IMR-90 (cell line): ENCODE measurements around the gene SLC17A3. TPM values are rescaled to one million over a fixed set of nuclear protein-coding genes. Genes with fewer than 3 reads are reported as not detected.

Experiments used
- ATAC-seq: fragments of 200-7000 bp; cut with Tn5 transposase; 2 replicates; pipeline ENCODE4 v1.9.1; 2020; ENCODE audit warnings: low read depth, mild to moderate bottlenecking, moderate library complexity
- BruUV-seq: library from RNA; stranded (reverse); fragments of 400-500 nt; replicated peaks from 2 replicates; lab custom pipeline; 2021; lab: Mats Ljungman, UMichigan
- CTCF ChIA-PET: fragments of 300-600 bp; formaldehyde crosslinking; extraction: SDS; loops from one replicate; lab custom pipeline; 2021; ENCODE audit warnings: antibody characterized with exemption; lab: Yijun Ruan, JAX
- POLR2A ChIA-PET: fragments of 300-600 bp; sonication (Branson Sonifier 250); formaldehyde crosslinking; loops from one replicate; lab custom pipeline; 2022; ENCODE audit warnings: antibody characterized with exemption; ENCODE audit not compliant: unreplicated experiment; lab: Charles Lee
- DNase-seq: peaks from one replicate; pipeline ENCODE4 v3.0.0; 2013
- H2AFZ ChIP-seq: replicated peaks from 2 replicates; pipeline ENCODE3; 2013; ENCODE audit warnings: low read length, mild to moderate bottlenecking; ENCODE audit not compliant: poor library complexity
- H2AK5ac ChIP-seq: 2 replicates; pipeline ENCODE4 v1.6.1; 2013; ENCODE audit warnings: low read depth, low read length, inconsistent platforms
- H2AK9ac ChIP-seq: replicated peaks from 2 replicates; pipeline ENCODE3; 2013; ENCODE audit warnings: mild to moderate bottlenecking, low read depth, low read length, moderate library complexity; ENCODE audit not compliant: poor library complexity
- H2BK120ac ChIP-seq: 2 replicates; pipeline ENCODE4 v1.6.1; 2013; ENCODE audit warnings: low read depth, low read length, inconsistent platforms
- H2BK15ac ChIP-seq: 3 replicates; pipeline ENCODE4 v1.6.1; 2013; ENCODE audit warnings: low read depth, low read length, inconsistent platforms
- H2BK20ac ChIP-seq: 2 replicates; pipeline ENCODE4 v1.6.1; 2013; ENCODE audit warnings: low read depth, mild to moderate bottlenecking, inconsistent platforms, low read length, moderate library complexity
- H2BK5ac ChIP-seq: 2 replicates; pipeline ENCODE4 v1.6.1; 2013; ENCODE audit warnings: mild to moderate bottlenecking, low read depth, low read length, inconsistent platforms; ENCODE audit not compliant: poor library complexity, severe bottlenecking
- H3K14ac ChIP-seq: replicated peaks from 2 replicates; pipeline ENCODE4 v1.6.1; 2013; ENCODE audit warnings: low read depth, low read length, inconsistent platforms
- H3K18ac ChIP-seq: 2 replicates; pipeline ENCODE4 v1.6.1; 2013; ENCODE audit warnings: low read depth, low read length, control low read depth
- H3K23ac ChIP-seq: 2 replicates; pipeline ENCODE4 v1.6.1; 2013; ENCODE audit warnings: low read depth, low read length, inconsistent platforms
- H3K27ac ChIP-seq: 2 replicates; pipeline ENCODE4 v1.5.1; 2013; ENCODE audit warnings: mild to moderate bottlenecking, control low read depth, low read length; ENCODE audit not compliant: insufficient read depth
- H3K27me3 ChIP-seq: 2 replicates; pipeline ENCODE4 v1.6.1; 2013; ENCODE audit warnings: low read length; ENCODE audit not compliant: control insufficient read depth, insufficient read depth
- H3K36me3 ChIP-seq: 2 replicates; pipeline ENCODE4 v1.6.1; 2013; ENCODE audit warnings: low read length, mixed read lengths; ENCODE audit not compliant: control insufficient read depth, insufficient read depth
- H3K4ac ChIP-seq: 2 replicates; pipeline ENCODE4 v1.6.1; 2013; ENCODE audit warnings: low read depth, low read length, inconsistent platforms
- H3K4me1 ChIP-seq: 2 replicates; pipeline ENCODE4 v1.6.1; 2013; ENCODE audit warnings: low read length, mixed read lengths; ENCODE audit not compliant: control insufficient read depth, insufficient read depth
- H3K4me2 ChIP-seq: 2 replicates; pipeline ENCODE4 v1.6.1; 2013; ENCODE audit warnings: low read depth, mild to moderate bottlenecking, control low read depth, low read length, moderate library complexity
- H3K4me3 ChIP-seq: 2 replicates; pipeline ENCODE4 v1.5.1; 2013; ENCODE audit warnings: low read depth, mild to moderate bottlenecking, control low read depth, low read length, moderate library complexity; ENCODE audit not compliant: insufficient read depth
- H3K56ac ChIP-seq: 2 replicates; pipeline ENCODE4 v1.6.1; 2013; ENCODE audit warnings: low read length, inconsistent platforms; ENCODE audit not compliant: insufficient read depth; ENCODE audit errors: extremely low read depth
- H3K79me1 ChIP-seq, 2 experiments: 2 replicates each; pipeline ENCODE4 v1.6.1; 2013; ENCODE audit warnings: low read length in 2 of 2, inconsistent platforms in 1 of 2, low read depth in 1 of 2
- H3K9ac ChIP-seq: 2 replicates; pipeline ENCODE4 v1.6.1; 2013; ENCODE audit warnings: low read depth, low read length, control low read depth
- H3K9me1 ChIP-seq: 2 replicates; pipeline ENCODE4 v1.6.1; 2013; ENCODE audit warnings: low read length, inconsistent platforms; ENCODE audit not compliant: insufficient read depth
- H3K9me3 ChIP-seq: 2 replicates; pipeline ENCODE4 v1.6.1; 2013; ENCODE audit warnings: low read length; ENCODE audit not compliant: control insufficient read depth, insufficient read depth
- H4K20me1 ChIP-seq: 2 replicates; pipeline ENCODE4 v1.6.1; 2013; ENCODE audit warnings: low read length, inconsistent platforms; ENCODE audit not compliant: insufficient read depth
- H4K5ac ChIP-seq: 2 replicates; pipeline ENCODE4 v1.6.1; 2013; ENCODE audit warnings: mild to moderate bottlenecking, low read depth, low read length, control low read depth
- H4K8ac ChIP-seq, 2 experiments: 2 replicates each; pipeline ENCODE4 v1.6.1; 2013; ENCODE audit warnings: low read depth in 2 of 2, low read length in 2 of 2, control low read depth in 1 of 2, inconsistent platforms in 1 of 2
- H4K91ac ChIP-seq: 2 replicates; pipeline ENCODE4 v1.6.1; 2013; ENCODE audit warnings: low read depth, low read length, inconsistent platforms; ENCODE audit not compliant: insufficient read depth
- BHLHE40 ChIP-seq: fragments of 150-350 bp; IDR thresholded peaks from 2 replicates; pipeline ENCODE4 v1.6.1; 2016; ENCODE audit warnings: mild to moderate bottlenecking, low read depth, low read length
- CEBPB ChIP-seq: IDR thresholded peaks from 2 replicates; pipeline ENCODE4 v1.6.1; 2012; ENCODE audit warnings: low read depth, low read length, improper control_type of control experiment
- CHD1 ChIP-seq: IDR thresholded peaks from 2 replicates; pipeline ENCODE4 v1.6.1; 2012; ENCODE audit warnings: low read depth, low read length, improper control_type of control experiment
- FOS ChIP-seq: fragments of 150-350 bp; IDR thresholded peaks from 2 replicates; pipeline ENCODE4 v1.6.1; 2016; ENCODE audit warnings: low read depth, low read length
- MAFK ChIP-seq: IDR thresholded peaks from 2 replicates; pipeline ENCODE4 v1.6.1; 2012; ENCODE audit warnings: low read depth, low read length, improper control_type of control experiment
- MAZ ChIP-seq: IDR thresholded peaks from 2 replicates; pipeline ENCODE4 v1.6.1; 2012; ENCODE audit warnings: low read depth, mild to moderate bottlenecking, low read length, improper control_type of control experiment, moderate library complexity, borderline replicate concordance
- NFE2L2 ChIP-seq: fragments of 150-350 bp; IDR thresholded peaks from 2 replicates; pipeline ENCODE4 v1.6.1; 2016; ENCODE audit warnings: low read depth, mild to moderate bottlenecking, low read length
- POLR2A ChIP-seq: IDR thresholded peaks from 2 replicates; pipeline ENCODE4 v1.6.1; 2012; ENCODE audit warnings: mild to moderate bottlenecking, low read depth, low read length
- RAD21 ChIP-seq: IDR thresholded peaks from 2 replicates; pipeline ENCODE4 v1.6.1; 2012; ENCODE audit warnings: low read length, improper control_type of control experiment
- RCOR1 ChIP-seq: IDR thresholded peaks from 2 replicates; pipeline ENCODE4 v1.6.1; 2012; ENCODE audit warnings: mild to moderate bottlenecking, low read length, improper control_type of control experiment; ENCODE audit not compliant: insufficient replicate concordance
- RFX5 ChIP-seq: IDR thresholded peaks from 2 replicates; pipeline ENCODE4 v1.8.0; 2012; ENCODE audit warnings: low read depth, mild to moderate bottlenecking, low read length, moderate library complexity
- SMC3 ChIP-seq: fragments of 150-350 bp; IDR thresholded peaks from 2 replicates; pipeline ENCODE4 v1.6.1; 2016; ENCODE audit warnings: low read depth, mild to moderate bottlenecking, antibody characterized with exemption, low read length, moderate library complexity
- USF2 ChIP-seq: fragments of 150-350 bp; IDR thresholded peaks from 2 replicates; pipeline ENCODE4 v1.6.1; 2017; ENCODE audit warnings: mild to moderate bottlenecking, antibody characterized with exemption, low read length, low read depth
- dilution Hi-C: fragments of 300-500 bp; cut with HindIII; formaldehyde crosslinking; loops from one replicate; pipeline ENCODE4 v1.14.3; 2018; ENCODE audit warnings: low sequenced_read_pairs; ENCODE audit not compliant: unreplicated experiment
- in situ Hi-C: fragments of 300-500 bp; cut with MboI; formaldehyde crosslinking; loops from 3 replicates; pipeline ENCODE4 v1.14.3; 2019; ENCODE audit warnings: low sequenced_read_pairs, inconsistent platforms, mixed read lengths
- intact Hi-C: fragments of 100-400 bp; cut with micrococcal nuclease; formaldehyde crosslinking; loops from 2 replicates; pipeline ENCODE4 v1.10.0; 2022
- polyA plus RNA-seq, 3 experiments: library from polyadenylated mRNA; depleted of rRNA; stranded (reverse); fragments of >200 nt; gene quantifications; 2 replicates each; pipeline ENCODE4 v1.2.3, GENCODE V29; 2012; ENCODE audit warnings: low replicate concordance in 1 of 3
- total RNA-seq: library from RNA; depleted of rRNA; stranded (reverse); fragments of >200 nt; gene quantifications from 2 replicates; pipeline ENCODE4 v1.2.3, GENCODE V29; 2012
- TF ChIP-seq, protein P1 (sequence below): conservative IDR thresholded peaks from 2 replicates; pipeline ENCODE4 v1.5.1; 2012; ENCODE audit warnings: mild to moderate bottlenecking, low read depth, low read length, improper control_type of control experiment

Gene SLC17A3
- total and polyA plus RNA-seq, 2 of the 4 experiments (the other 2 are of a cell fraction) = not detected

DNA sequence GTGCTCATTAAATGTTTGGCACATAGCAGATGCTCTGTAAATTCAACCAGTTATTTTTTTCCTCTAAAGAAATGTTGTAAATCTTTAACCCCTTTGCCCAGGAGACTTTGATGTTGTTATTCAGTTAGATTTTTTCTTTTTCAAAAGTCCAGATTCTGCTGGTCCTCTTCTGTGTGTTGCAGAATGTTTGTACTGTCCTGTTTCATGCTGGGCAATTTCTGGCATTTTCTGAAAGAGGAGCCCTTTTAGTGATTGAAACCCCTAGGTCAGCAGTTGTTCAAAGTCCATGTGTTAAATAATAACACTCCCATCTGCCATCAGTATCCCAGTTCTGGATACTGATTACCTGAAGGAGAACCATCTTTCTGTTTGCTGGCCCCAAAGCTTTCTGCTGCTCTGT, 40.9 kb downstream of the SLC17A3 start:
- dilution Hi-C loops = no loop called here
- H2BK20ac ChIP-seq = no peak overlapping the region
- H3K9ac ChIP-seq = no peak overlapping the region
- H4K5ac ChIP-seq = no peak overlapping the region
- ATAC-seq (no peak), DNase-seq (no peak)
- H3K4me3 ChIP-seq = no peak overlapping the region
- in situ Hi-C loops = no loop called here
- ChIA-PET POLR2A (no interaction called here), CTCF (no interaction called here)
- H3K18ac ChIP-seq = no peak overlapping the region
- no peak overlapping the region for H2BK15ac ChIP-seq
- no TSS peak for BruUV-seq
- intact Hi-C loops = no loop called here
- H3K14ac ChIP-seq = no peak overlapping the region
- no peaks in the 10 kb centered on the region for H3K4me1 ChIP-seq
- no peak overlapping the region for H2AK9ac ChIP-seq
- no peak overlapping the region for H3K23ac ChIP-seq
- H3K56ac ChIP-seq = no peak overlapping the region
- no peak overlapping the region for H4K8ac ChIP-seq
- H2AK5ac ChIP-seq = no peak overlapping the region
- H3K27ac ChIP-seq = no peak overlapping the region
- no peak overlapping the region for H2BK120ac ChIP-seq
- no peaks in the 10 kb centered on the region for H3K27me3 ChIP-seq
- TF ChIP-seq FOS (no peak), POLR2A (no peak), MAZ (no peak), RCOR1 (no peak), RAD21 (no peak), CEBPB (no peak), CHD1 (no peak), SMC3 (no peak), MAFK (no peak), RFX5 (no peak), NFE2L2 (no peak), BHLHE40 (no peak), USF2 (no peak)
- TF ChIP-seq, protein P1, sequence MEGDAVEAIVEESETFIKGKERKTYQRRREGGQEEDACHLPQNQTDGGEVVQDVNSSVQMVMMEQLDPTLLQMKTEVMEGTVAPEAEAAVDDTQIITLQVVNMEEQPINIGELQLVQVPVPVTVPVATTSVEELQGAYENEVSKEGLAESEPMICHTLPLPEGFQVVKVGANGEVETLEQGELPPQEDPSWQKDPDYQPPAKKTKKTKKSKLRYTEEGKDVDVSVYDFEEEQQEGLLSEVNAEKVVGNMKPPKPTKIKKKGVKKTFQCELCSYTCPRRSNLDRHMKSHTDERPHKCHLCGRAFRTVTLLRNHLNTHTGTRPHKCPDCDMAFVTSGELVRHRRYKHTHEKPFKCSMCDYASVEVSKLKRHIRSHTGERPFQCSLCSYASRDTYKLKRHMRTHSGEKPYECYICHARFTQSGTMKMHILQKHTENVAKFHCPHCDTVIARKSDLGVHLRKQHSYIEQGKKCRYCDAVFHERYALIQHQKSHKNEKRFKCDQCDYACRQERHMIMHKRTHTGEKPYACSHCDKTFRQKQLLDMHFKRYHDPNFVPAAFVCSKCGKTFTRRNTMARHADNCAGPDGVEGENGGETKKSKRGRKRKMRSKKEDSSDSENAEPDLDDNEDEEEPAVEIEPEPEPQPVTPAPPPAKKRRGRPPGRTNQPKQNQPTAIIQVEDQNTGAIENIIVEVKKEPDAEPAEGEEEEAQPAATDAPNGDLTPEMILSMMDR = no peak
- H3K9me1 ChIP-seq = no peaks in the 10 kb centered on the region
- no peak overlapping the region for H2AFZ ChIP-seq
- no peaks in the 10 kb centered on the region for H3K9me3 ChIP-seq
- no peak overlapping the region for H3K4ac ChIP-seq
- no peak overlapping the region for H3K4me2 ChIP-seq
- H3K36me3 ChIP-seq = no peaks in the 10 kb centered on the region
- H3K79me1 ChIP-seq = no peaks in the 10 kb centered on the region
- no peaks in the 10 kb centered on the region for H4K20me1 ChIP-seq
- no peak overlapping the region for H2BK5ac ChIP-seq
- no peak overlapping the region for H4K91ac ChIP-seq
